Measurements from ENCODE around the gene GRAMD2A.
A peak's percentile ranks its signal among the peaks of the same experiment; 100 is the strongest.

GRAMD2A gene

GRCh38 chr15:72197460-72198355, at the start of gene GRAMD2A:
GRAMD2A (minus strand) TSS chr15:72197787.
- FAIRE-seq: no peak

DNA sequence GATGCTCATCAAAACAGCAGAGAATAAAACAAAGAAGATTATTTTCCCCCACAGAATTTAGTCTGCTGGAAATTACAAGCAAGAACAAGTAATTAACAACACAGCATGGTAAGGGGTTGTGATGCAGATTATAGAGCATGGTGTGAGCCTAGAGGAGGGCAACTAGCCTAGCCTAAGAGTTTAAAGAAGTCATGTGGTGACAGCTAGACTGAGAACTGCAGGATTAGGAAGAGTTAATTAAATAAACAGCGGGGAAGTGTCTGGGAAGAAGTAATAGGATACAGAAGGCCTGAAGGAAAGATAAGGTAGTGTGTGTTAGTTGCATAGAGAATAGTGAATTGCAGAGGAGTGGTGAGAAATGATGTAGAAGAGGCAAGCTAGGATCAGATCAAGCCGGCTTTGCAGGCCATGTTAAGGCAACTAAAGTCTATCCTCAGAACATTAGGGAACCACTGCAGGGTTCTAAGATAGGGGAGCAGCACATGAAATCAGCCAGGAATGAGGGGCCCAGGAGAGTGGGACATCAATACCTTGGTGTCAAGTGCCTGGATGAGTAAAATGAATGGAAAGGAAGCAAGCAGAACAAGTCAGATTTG, 45.3 kb upstream of the GRAMD2A start:
- no peak for FAIRE-seq

DNA sequence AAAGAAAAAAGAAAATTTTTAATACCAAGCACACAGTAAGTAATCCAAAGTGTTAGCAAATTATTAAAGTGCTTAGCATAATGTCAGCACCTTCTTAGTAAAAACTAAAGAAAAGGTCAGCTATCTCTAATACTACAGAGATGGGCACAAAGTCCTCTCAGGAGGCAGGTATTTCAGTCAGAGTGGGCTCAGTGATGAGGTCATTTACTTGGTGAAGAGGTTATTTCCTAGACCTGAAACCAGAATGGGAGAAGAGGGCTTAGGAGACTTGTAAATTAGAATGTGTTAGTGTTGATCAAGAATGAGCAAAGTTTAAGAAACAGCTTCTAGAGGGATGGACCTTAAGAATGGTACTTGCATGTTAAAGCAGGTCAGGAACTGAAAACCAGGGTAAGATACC, 42.1 kb upstream of the GRAMD2A start:
- no peak for FAIRE-seq

- no peak for FAIRE-seq
Measured at GRCh38 chr15:72238586-72238985, 41.0 kb upstream of the GRAMD2A start.

GRCh38 chr15:72237853-72238224, 40.3 kb upstream of the GRAMD2A start:
- FAIRE-seq: no peak

DNA sequence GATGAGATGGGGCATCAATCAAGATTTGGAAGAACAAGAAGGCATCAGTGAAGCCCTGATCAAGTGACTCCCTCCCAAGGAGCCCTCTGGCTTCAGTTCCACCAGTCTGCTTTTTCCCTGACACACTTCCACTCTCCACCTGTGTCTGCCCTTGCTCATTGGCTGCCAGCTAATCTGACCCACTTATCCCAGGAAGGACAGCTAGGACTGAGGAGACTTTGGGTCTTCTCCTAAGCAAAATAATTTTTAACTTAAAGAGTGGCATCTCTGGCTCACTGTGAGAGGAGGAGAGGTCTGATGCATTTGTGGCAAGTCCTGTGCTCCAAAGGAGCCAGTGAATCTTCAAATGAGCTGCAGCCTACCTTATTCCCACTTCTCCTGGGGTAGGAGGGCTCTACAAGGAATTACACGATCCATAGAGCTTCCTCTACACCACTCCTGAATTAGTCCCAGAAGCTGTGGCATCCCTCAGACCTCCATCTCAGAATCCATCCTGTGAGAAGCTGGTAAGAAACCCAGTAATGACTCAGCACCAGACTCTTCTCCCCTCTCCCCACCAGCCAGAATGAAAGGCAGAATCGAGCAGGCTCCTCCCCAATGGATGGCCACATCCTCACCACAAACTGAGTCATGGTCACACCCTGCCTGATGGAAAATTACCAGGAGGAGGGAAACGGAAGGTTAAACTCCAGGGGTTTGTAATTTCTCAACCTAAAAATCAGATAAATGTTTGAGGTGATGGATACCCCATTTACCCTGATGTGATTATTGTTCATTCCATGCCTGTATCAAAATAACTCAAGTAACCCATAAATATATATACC, 39.7 kb upstream of the GRAMD2A start:
- no peak for FAIRE-seq

DNA sequence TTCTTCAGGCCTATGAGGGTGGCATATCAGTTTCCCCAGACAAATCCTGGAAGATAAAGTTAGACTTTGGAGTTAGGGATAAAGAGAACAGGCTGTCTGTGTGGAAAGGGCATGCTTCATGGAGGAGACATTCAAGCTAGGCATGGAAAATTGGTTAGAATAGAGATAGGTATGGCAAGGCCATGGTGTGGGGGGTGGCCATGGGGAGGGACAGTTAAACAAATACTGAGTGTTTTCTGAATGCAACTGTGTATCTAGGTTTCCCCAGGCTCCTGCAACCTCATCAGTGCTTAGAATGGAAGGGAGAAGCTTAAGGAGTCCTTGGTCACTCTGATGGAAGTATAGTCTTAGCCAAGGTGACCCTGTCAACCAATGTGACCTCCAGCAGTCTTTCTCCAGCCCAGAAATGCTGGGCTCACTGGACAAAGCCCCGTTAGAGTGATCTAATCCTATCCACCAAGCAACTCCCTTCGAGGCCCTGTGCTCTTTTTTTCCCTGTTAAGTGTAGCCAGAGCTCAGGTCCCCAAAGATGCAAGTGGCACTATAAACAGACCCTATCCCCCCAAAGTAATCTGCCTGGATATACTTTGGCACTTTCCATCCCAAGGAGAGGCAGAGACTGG, 38.9 kb upstream of the GRAMD2A start:
- no peak for FAIRE-seq

GRCh38 chr15:72235298-72235697, 37.7 kb upstream of the GRAMD2A start:
- FAIRE-seq: no peak

GRCh38 chr15:72233769-72234168, 36.2 kb upstream of the GRAMD2A start:
- no peak for FAIRE-seq

- peak; percentile 53 for FAIRE-seq
Measured at GRCh38 chr15:72231833-72232478, 34.4 kb upstream of the GRAMD2A start.

GRCh38 chr15:72231066-72231832, 33.7 kb upstream of the GRAMD2A start, which contains the start of gene PKM:
PKM (minus strand) TSS chr15:72231190; CDS start chr15:72219097, 12,093 bp downstream.
- no peak for FAIRE-seq

GRCh38 chr15:72230197-72231065, 32.8 kb upstream of the GRAMD2A start:
- no peak for FAIRE-seq

DNA sequence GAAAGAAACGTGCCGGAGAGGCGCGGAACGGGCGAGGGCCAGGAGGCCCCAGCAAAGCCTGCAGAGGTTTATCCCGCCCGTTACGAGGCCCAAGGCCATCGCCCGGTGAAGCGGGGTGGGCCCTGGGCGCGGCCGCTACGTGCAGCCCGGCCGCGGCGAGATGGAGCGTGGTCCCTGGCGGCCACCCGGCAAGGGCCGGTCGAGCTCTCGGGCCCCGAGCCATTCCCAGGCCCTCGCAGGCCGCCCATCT, 32.3 kb upstream of the GRAMD2A start:
- FAIRE-seq: no peak

GRCh38 chr15:72229076-72229946, 31.7 kb upstream of the GRAMD2A start:
- no peak for FAIRE-seq

- FAIRE-seq: no peak
Measured at GRCh38 chr15:72227720-72228119, 30.1 kb upstream of the GRAMD2A start.

DNA sequence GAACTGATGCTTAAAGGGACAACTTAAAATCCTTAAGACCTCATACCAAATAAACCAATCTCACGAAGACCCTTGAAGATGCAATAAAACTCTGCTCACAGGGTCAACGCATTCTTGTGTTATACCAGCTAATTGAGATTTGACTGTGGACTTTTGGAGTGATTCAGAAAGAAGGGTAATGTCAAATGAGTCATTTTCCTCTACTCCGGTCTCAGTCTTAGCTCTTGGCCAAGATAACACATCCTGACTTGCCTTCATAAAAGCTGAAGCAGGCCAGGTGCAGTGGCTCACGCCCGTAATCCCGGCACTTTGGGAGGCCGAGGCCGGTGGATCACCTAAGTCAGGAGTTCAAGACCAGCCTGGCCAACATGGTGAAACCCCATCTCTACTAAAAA, 29.6 kb upstream of the GRAMD2A start:
- no peak for FAIRE-seq

GRCh38 chr15:72223278-72223677, 25.7 kb upstream of the GRAMD2A start:
- no peak for FAIRE-seq

DNA sequence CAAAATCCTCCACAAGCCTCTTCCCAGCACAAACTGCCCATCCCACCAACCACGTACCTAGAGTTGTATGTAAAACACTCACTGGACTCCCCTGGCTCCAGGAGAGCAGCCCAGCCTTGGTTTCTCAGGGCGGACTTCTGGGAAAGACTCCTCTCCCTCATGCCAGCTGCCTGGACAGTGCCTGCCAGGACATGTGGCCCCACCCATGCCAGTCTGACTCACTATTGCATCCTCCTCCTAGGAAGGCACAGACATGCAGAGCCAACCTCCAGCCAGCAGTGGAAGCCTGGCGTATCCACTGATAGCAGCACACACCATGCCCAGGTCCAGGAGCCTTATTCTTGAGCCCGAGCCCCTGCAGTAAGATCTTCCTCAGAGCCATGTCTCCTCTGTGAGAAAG, 24.8 kb upstream of the GRAMD2A start:
- FAIRE-seq: no peak

DNA sequence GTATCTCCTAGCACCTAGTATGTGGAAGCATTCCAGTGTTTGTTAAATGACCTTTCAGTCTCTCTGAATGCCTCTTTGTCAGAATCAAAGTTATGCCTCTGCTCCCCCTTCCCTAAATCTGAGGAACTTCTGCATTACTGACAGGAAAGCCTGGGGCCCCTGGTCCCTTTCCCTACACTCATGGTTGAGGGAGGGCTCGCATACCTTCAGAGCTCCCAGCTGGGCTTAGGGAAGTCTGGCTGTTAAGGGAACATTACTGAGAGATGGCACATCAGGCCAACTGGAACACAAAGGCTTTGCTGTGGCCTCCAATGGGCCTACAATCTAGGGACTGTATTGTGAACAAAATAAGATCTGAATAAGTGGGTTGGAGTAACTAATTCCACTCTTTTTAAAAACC, 23.1 kb upstream of the GRAMD2A start:
- FAIRE-seq: no peak

DNA sequence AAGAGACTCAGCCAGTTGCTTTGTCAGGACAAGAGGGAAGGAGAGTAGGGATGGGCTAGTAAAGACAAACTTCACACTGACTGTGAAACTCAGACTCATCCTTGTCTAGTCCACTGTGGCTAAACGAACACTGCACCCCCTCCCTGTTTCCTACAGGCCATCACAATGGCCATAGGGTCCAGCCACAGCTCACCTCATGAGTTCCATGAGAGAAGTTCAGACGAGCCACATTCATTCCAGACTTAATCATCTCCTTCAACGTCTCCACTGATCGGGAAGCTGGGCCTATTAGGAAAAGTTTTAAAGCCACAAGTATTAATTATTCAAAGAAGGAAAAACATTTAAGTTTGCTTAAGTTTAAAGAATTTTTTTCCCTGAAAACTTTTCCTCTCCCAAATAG, 19.6 kb upstream of the GRAMD2A start:
- FAIRE-seq: no peak
